Neutrophil (primary cell): ENCODE measurements around the gene ITPR2.

Experiments used
- H3K27ac ChIP-seq: fragments of 200-600 bp; sonication (generic); 2 replicates; pipeline ENCODE4 v1.5.1; 2016; ENCODE audit warnings: mild to moderate bottlenecking, moderate library complexity
- H3K27me3 ChIP-seq: fragments of 200-600 bp; sonication (generic); 2 replicates; pipeline ENCODE4 v1.6.0; 2016; ENCODE audit warnings: mild to moderate bottlenecking
- H3K36me3 ChIP-seq: fragments of 200-600 bp; sonication (generic); 2 replicates; pipeline ENCODE4 v1.5.1; 2017
- H3K4me1 ChIP-seq, 2 experiments: fragments of 200-600 bp in 1 of 2; sonication (generic) in 1 of 2; 1 replicate in 1 of 2; 2 replicates in 1 of 2; pipeline versions ENCODE4 v1.5.1 to v1.6.1; 2013 to 2016; ENCODE audit warnings: low read depth in 1 of 2, low read length in 1 of 2, mild to moderate bottlenecking in 1 of 2, moderate library complexity in 1 of 2; ENCODE audit not compliant: control insufficient read depth in 1 of 2, insufficient read depth in 1 of 2
- H3K4me3 ChIP-seq, 2 experiments: fragments of 200-600 bp in 1 of 2; sonication (generic) in 1 of 2; 1 replicate in 1 of 2; 2 replicates in 1 of 2; pipeline ENCODE4 v1.5.1; 2013 to 2016; ENCODE audit warnings: low read depth in 1 of 2, low read length in 1 of 2, mild to moderate bottlenecking in 1 of 2, moderate library complexity in 1 of 2
- H3K9me3 ChIP-seq: fragments of 200-600 bp; sonication (generic); 2 replicates; pipeline ENCODE4 v1.5.1; 2016
- CTCF ChIP-seq: fragments of 200-600 bp; sonication (generic); IDR thresholded peaks from 2 replicates; pipeline ENCODE4 v1.5.1; 2016; ENCODE audit warnings: antibody characterized with exemption

Gene ITPR2

GRCh38 chr12:26717757-26718156, 115.2 kb downstream of the ITPR2 start:
- H3K4me1 ChIP-seq = no peaks in the 10 kb centered on the region
- H3K27me3 ChIP-seq = no peaks in the 10 kb centered on the region
- no peaks in the 10 kb centered on the region for H3K9me3 ChIP-seq
- H3K4me3 ChIP-seq = no peak overlapping the region
- H3K36me3 ChIP-seq = peaks cover 19% of the 10 kb centered on the region
- TF ChIP-seq CTCF = no peak
- no peak overlapping the region for H3K27ac ChIP-seq

DNA sequence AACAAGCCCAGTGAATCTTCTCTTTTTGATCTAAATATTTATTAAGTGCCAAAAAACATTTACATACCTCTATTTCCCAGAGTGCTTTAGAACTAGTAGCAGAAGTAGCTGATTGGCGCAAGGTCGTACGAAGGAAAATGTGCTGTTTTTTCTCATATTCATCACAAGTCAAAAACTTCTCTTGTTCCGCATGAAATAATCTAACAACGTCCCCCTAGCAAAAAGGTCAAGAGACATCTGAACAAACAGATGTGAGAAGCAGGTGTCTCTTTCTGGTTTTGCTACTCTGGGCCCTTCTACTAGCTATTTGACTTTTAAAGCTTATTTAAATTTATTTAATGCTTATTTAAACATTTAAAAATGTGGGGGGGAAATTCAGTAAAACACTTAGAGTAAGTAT, 117.8 kb downstream of the ITPR2 start:
- H3K4me1 ChIP-seq = no peaks in the 10 kb centered on the region
- no peak overlapping the region for H3K27ac ChIP-seq
- no peak overlapping the region for H3K4me3 ChIP-seq
- TF ChIP-seq CTCF = no peak
- H3K27me3 ChIP-seq = no peaks in the 10 kb centered on the region
- H3K9me3 ChIP-seq = no peaks in the 10 kb centered on the region
- peaks cover 38% of the 10 kb centered on the region for H3K36me3 ChIP-seq

DNA sequence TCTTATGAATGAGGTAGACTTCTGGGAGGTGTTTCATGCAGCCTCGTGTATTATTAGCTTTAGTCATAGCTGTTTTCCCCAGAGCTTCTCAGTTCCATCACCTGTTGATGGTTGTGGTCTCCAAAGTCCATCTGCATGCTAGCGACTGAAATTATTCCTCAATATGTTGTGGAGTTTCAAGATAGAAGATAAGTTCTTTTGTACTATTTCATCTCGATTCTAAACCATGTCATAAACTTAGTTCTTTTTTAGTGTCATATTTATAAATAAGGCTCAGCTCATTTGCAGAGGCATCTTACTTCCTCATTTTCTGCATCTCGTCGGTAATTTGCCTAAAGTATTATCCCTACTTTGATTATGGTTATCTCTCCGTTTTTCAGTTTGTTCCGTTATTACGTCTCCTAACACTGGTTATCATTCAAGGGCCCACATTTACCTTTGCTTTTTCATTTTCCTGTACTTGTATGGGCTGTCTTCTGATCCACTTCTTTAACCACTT, 119.1 kb downstream of the ITPR2 start:
- no peak for TF ChIP-seq CTCF
- no peaks in the 10 kb centered on the region for H3K4me1 ChIP-seq

DNA sequence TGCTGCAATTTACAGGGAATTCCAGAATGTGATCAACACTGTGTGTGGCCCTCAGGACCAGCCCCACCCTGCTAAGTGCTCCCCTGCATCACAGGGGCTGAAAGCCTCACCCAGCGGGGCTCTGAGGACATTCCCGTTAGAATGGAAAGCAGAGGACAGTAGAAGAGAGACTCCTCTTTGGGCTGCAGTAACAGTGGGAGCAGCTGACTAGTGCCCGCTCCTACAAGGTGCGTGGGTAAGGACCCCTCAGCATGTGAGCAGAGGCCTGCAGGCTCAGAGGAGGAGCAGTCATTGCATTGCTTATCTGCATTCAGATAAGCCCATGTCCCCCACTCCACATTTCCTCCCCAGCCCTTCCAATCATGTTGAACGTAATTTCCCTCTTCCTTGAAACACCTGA, 120.1 kb downstream of the ITPR2 start:
- no peak for TF ChIP-seq CTCF

More for the DNA sequence above, 119.1 kb downstream of the ITPR2 start:
- no peak overlapping the region for H3K27ac ChIP-seq
- peaks cover 44% of the 10 kb centered on the region for H3K36me3 ChIP-seq
- H3K9me3 ChIP-seq = no peaks in the 10 kb centered on the region
- no peaks in the 10 kb centered on the region for H3K27me3 ChIP-seq
- no peak overlapping the region for H3K4me3 ChIP-seq

GRCh38 chr12:26711569-26711968, 121.4 kb downstream of the ITPR2 start:
- Histone ChIP-seq H3K9me3 (no peaks in the 10 kb centered on the region), H3K27ac (no peak overlapping the region), H3K4me3 (no peak overlapping the region), H3K36me3 (peaks cover 44% of the 10 kb centered on the region), H3K27me3 (no peaks in the 10 kb centered on the region), H3K4me1 (no peaks in the 10 kb centered on the region)
- TF ChIP-seq CTCF = no peak

More for the DNA sequence above, 120.1 kb downstream of the ITPR2 start:
- Histone ChIP-seq H3K4me3 (no peak overlapping the region), H3K4me1 (no peaks in the 10 kb centered on the region), H3K36me3 (peaks cover 44% of the 10 kb centered on the region), H3K27me3 (no peaks in the 10 kb centered on the region), H3K9me3 (no peaks in the 10 kb centered on the region), H3K27ac (no peak overlapping the region)

DNA sequence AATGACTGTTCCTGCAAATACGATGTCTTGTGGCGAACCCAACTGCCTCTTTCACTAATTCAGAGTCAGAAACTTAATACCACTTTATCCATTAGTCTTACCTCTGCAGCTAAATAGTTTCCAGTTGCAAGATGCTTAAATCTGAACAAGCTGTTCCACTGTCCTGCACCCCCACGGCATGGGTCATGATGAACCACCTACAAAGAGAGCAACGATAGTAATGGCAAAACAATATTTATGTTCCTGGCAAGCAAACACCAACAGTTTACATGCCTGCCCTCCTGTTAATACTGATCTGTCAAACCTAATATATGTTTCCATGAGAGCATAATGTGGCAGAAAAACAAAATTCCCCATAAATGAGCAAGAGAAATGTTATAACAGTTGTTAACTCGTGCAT, 121.9 kb downstream of the ITPR2 start:
- Histone ChIP-seq H3K27me3 (no peaks in the 10 kb centered on the region), H3K4me3 (no peak overlapping the region), H3K4me1 (no peaks in the 10 kb centered on the region), H3K9me3 (no peaks in the 10 kb centered on the region), H3K27ac (no peak overlapping the region), H3K36me3 (peaks cover 43% of the 10 kb centered on the region)
- no peak for TF ChIP-seq CTCF
